Measurements from ENCODE around the gene LRRC36.

LRRC36 gene

GRCh38 chr16:67433131-67433719 is 106.6 kb downstream of the LRRC36 start:
- ChIA-PET POLR2A (interaction anchor here (0.7 to 1.2 kb wide), 3 partner anchors 23 to 169 kb away, joined by 3 to 5 read pairs (median 3); no protein-coding TSS in a partner anchor), CTCF (interaction anchor here (0.7 to 1.4 kb wide), 4 partner anchors 8 to 173 kb away, joined by 3 to 4 read pairs (median 4); no protein-coding TSS in a partner anchor)
- H3K9me3 ChIP-seq (ENCODE audit: control insufficient read depth, insufficient read depth, low read depth, low read length) = no peaks in the 10 kb centered on the region
- peaks cover 0 to 22% of the 10 kb centered on the region in 2 experiments; a peak in 1 of 3 replicates for H3K36me3 ChIP-seq (ENCODE audit: control insufficient read depth in 2 of 2, insufficient read depth in 1 of 2, low read length in 2 of 2)
- H3K4me3 ChIP-seq (ENCODE audit: low read depth, low read length) = no peak overlapping the region
- no peak overlapping the region for H3K27ac ChIP-seq (ENCODE audit: extremely low read depth, low read depth, low read length)
- no peaks in the 10 kb centered on the region; the same call in 1 of the 2 replicates for H3K4me1 ChIP-seq (ENCODE audit: control insufficient read depth, insufficient read depth, low read length)
- TF ChIP-seq ZNF549 (tag by site-specific recombination; IDR thresholded peaks at IDR 0.05) (no peak), ZSCAN4 (tag by site-specific recombination; IDR thresholded peaks at IDR 0.05) (peak; percentile 78)
